PC-3 (cell line): ENCODE data around the gene KLK15. TPM values are rescaled to one million over a fixed set of nuclear protein-coding genes. Genes with fewer than 3 reads are reported as not detected.

Source experiments
- ATAC-seq: fragments of 200-7000 bp; cut with Tn5 transposase; 2 replicates; pipeline ENCODE4 v1.9.1; 2020; ENCODE audit warnings: mild to moderate bottlenecking, moderate library complexity
- BruUV-seq: library from RNA; stranded (reverse); fragments of 400-500 nt; replicated peaks from 2 replicates; lab custom pipeline; 2021; lab: Mats Ljungman, UMichigan
- CTCF ChIA-PET: fragments of 300-600 bp; sonication (Branson Sonifier 250); formaldehyde crosslinking; loops from one replicate; lab custom pipeline; 2022; ENCODE audit warnings: antibody characterized with exemption; lab: Charles Lee
- POLR2A ChIA-PET: fragments of 300-600 bp; sonication (Branson Sonifier 250); formaldehyde crosslinking; loops from one replicate; lab custom pipeline; 2022; ENCODE audit warnings: antibody characterized with exemption; ENCODE audit not compliant: unreplicated experiment; lab: Charles Lee
- DNase-seq: peaks from one replicate; pipeline ENCODE4 v3.0.0-alpha.2; 2015
- H2AFZ ChIP-seq: fragments of 300-600 bp; sonication (generic); 2 replicates; pipeline ENCODE4 v1.6.0; 2016; ENCODE audit warnings: antibody characterized with exemption, low read length
- H3F3A ChIP-seq: fragments of 300-600 bp; sonication (generic); one replicate; pipeline ENCODE4 v1.6.0; 2017; ENCODE audit warnings: antibody characterized with exemption, low read length, control low read depth, mild to moderate bottlenecking; ENCODE audit not compliant: unreplicated experiment
- H3K27ac ChIP-seq: fragments of 300-600 bp; sonication (generic); 2 replicates; pipeline ENCODE4 v1.5.1; 2016; ENCODE audit warnings: mild to moderate bottlenecking, low read length
- H3K27me3 ChIP-seq: fragments of 300-600 bp; sonication (generic); 2 replicates; pipeline ENCODE4 v1.6.1; 2016; ENCODE audit warnings: low read length, mixed read lengths
- H3K36me3 ChIP-seq: fragments of 300-600 bp; sonication (generic); 2 replicates; pipeline ENCODE4 v1.6.1; 2016; ENCODE audit warnings: low read depth, mixed run types, low read length, mixed read lengths
- H3K4me1 ChIP-seq: fragments of 300-600 bp; sonication (generic); 2 replicates; pipeline ENCODE4 v1.5.1; 2016; ENCODE audit warnings: low read length; ENCODE audit not compliant: insufficient read depth
- H3K4me2 ChIP-seq: fragments of 300-600 bp; sonication (generic); 2 replicates; pipeline ENCODE4 v1.6.0; 2016; ENCODE audit warnings: low read length
- H3K4me3 ChIP-seq: fragments of 300-600 bp; sonication (generic); 2 replicates; pipeline ENCODE4 v1.5.1; 2016; ENCODE audit warnings: mild to moderate bottlenecking, low read length, mixed read lengths
- H3K79me2 ChIP-seq: fragments of 300-600 bp; sonication (generic); 2 replicates; pipeline ENCODE4 v1.6.1; 2017; ENCODE audit warnings: low read length, mixed read lengths
- H3K9ac ChIP-seq: fragments of 300-600 bp; sonication (generic); 2 replicates; pipeline ENCODE4 v1.6.0; 2016; ENCODE audit warnings: mild to moderate bottlenecking, low read length
- H3K9me2 ChIP-seq: fragments of 300-600 bp; sonication (generic); replicated peaks from 2 replicates; pipeline ENCODE4 v1.6.1; 2016; ENCODE audit warnings: mixed run types, low read length, mixed read lengths
- H3K9me3 ChIP-seq: fragments of 300-600 bp; sonication (generic); 2 replicates; pipeline ENCODE4 v1.6.1; 2016; ENCODE audit warnings: low read length, mixed read lengths
- H4K20me1 ChIP-seq: fragments of 300-600 bp; sonication (generic); 2 replicates; pipeline ENCODE4 v1.6.1; 2016; ENCODE audit warnings: low read length, mixed read lengths
- CTCF ChIP-seq: fragments of 300-600 bp; sonication (generic); conservative IDR thresholded peaks from 2 replicates; pipeline ENCODE4 v1.5.1; 2017; ENCODE audit warnings: antibody characterized with exemption, low read depth, mild to moderate bottlenecking, low read length
- EZH2 ChIP-seq: fragments of 300-600 bp; sonication (generic); IDR thresholded peaks from one replicate; pipeline ENCODE4 v1.6.1; 2017; ENCODE audit warnings: antibody characterized with exemption, mild to moderate bottlenecking, low read length; ENCODE audit not compliant: unreplicated experiment
- EZH2phosphoT487 ChIP-seq: fragments of 300-600 bp; sonication (generic); IDR thresholded peaks from 2 replicates; pipeline ENCODE4 v1.6.1; 2018; ENCODE audit warnings: mild to moderate bottlenecking, antibody characterized with exemption, low read length, borderline replicate concordance
- intact Hi-C: fragments of 100-400 bp; cut with micrococcal nuclease; formaldehyde crosslinking; loops from 2 replicates; pipeline ENCODE4 v1.9.0; 2023
- total RNA-seq: library from RNA; depleted of rRNA; stranded (reverse); fragments of >200 nt; gene quantifications from 2 replicates; pipeline ENCODE4 v1.2.3, GENCODE V29; 2014

The KLK15 gene
- total RNA-seq, 1 experiment from 2014 or later, result 1.3 TPM

GRCh38 chr19:50829801-50830200 is 3.6 kb downstream of the KLK15 start:
- Histone ChIP-seq H3K9me2 (no peaks in the 10 kb centered on the region), H4K20me1 (no peaks in the 10 kb centered on the region), H2AFZ (no peak overlapping the region), H3F3A (no peaks in the 10 kb centered on the region), H3K27ac (no peak overlapping the region), H3K4me1 (no peaks in the 10 kb centered on the region), H3K36me3 (no peaks in the 10 kb centered on the region), H3K4me2 (no peak overlapping the region), H3K4me3 (no peak overlapping the region), H3K9ac (no peak overlapping the region), H3K27me3 (peaks cover 20% of the 10 kb centered on the region; the same call in 1 of the 2 replicates), H3K9me3 (no peaks in the 10 kb centered on the region), H3K79me2 (no peaks in the 10 kb centered on the region)
- no peak for DNase-seq
- no peak for ATAC-seq
- CTCF ChIA-PET, result no interaction called here
- POLR2A ChIA-PET, result no interaction called here
- no peak for TF ChIP-seq CTCF
- no peak for TF ChIP-seq EZH2phosphoT487
- no peak for TF ChIP-seq EZH2
- intact Hi-C loops, result no loop called here
- BruUV-seq, result no TSS peak

- CTCF ChIA-PET, result no interaction called here
- Histone ChIP-seq H3K27me3 (peaks cover 40% of the 10 kb centered on the region; the same call in 1 of the 2 replicates), H3K9ac (no peak overlapping the region), H3K36me3 (no peaks in the 10 kb centered on the region), H3K27ac (no peak overlapping the region), H4K20me1 (no peaks in the 10 kb centered on the region), H2AFZ (no peak overlapping the region), H3K9me3 (no peaks in the 10 kb centered on the region), H3K9me2 (no peaks in the 10 kb centered on the region), H3K4me1 (no peaks in the 10 kb centered on the region), H3F3A (no peaks in the 10 kb centered on the region), H3K79me2 (no peaks in the 10 kb centered on the region), H3K4me2 (no peak overlapping the region), H3K4me3 (no peak overlapping the region)
- DNase-seq, result no peak
- POLR2A ChIA-PET, result no interaction called here
- no peak for ATAC-seq
- intact Hi-C loops, result no loop called here
- TF ChIP-seq CTCF (no peak), EZH2 (no peak), EZH2phosphoT487 (no peak)
- no TSS peak for BruUV-seq
Measured at GRCh38 chr19:50827476-50827875, 5.9 kb downstream of the KLK15 start.

- Histone ChIP-seq H3F3A (no peaks in the 10 kb centered on the region), H3K27ac (no peak overlapping the region), H3K36me3 (no peaks in the 10 kb centered on the region), H3K4me2 (no peak overlapping the region), H3K27me3 (peaks cover 48% of the 10 kb centered on the region), H3K9me2 (no peaks in the 10 kb centered on the region), H3K9me3 (no peaks in the 10 kb centered on the region), H3K4me1 (no peaks in the 10 kb centered on the region), H3K4me3 (no peak overlapping the region), H2AFZ (no peak overlapping the region), H3K9ac (no peak overlapping the region), H3K79me2 (no peaks in the 10 kb centered on the region), H4K20me1 (no peaks in the 10 kb centered on the region)
- POLR2A ChIA-PET, result no interaction called here
- no peak for TF ChIP-seq EZH2
- no peak for TF ChIP-seq CTCF
- no peak for TF ChIP-seq EZH2phosphoT487
- CTCF ChIA-PET, result no interaction called here
- BruUV-seq, result no TSS peak
- DNase-seq, result no peak
- intact Hi-C loops, result no loop called here
- no peak for ATAC-seq
Measured at GRCh38 chr19:50826492-50827240, 6.7 kb downstream of the KLK15 start.
